Sigmoid colon (tissue), 4 donors: ENCODE measurements around the gene SULF2.

Source experiments
- CTCF ChIP-seq, 4 experiments: fragments of 450-650 bp in 3 of 4; fragments of 200-600 bp in 1 of 4; IDR thresholded peaks; one replicate each; pipeline ENCODE4 v1.5.1; 2016 to 2019; ENCODE audit warnings: antibody characterized with exemption in 4 of 4, mild to moderate bottlenecking in 3 of 4, moderate library complexity in 2 of 4
- EP300 ChIP-seq, 4 donors: sonication (generic); formaldehyde crosslinking; IDR thresholded peaks; one replicate each; pipeline ENCODE4 v1.6.1; 2017; ENCODE audit warnings: antibody characterized with exemption in 4 of 4
- POLR2A ChIP-seq, 2 donors: fragments of 450-650 bp; IDR thresholded peaks; one replicate each; pipeline ENCODE4 v1.6.1; 2016; ENCODE audit warnings: antibody characterized with exemption in 2 of 2, mild to moderate bottlenecking in 2 of 2, moderate library complexity in 2 of 2
- POLR2AphosphoS5 ChIP-seq, 4 donors: sonication (generic); formaldehyde crosslinking; IDR thresholded peaks; one replicate each; pipeline ENCODE4 v1.6.1; 2017; ENCODE audit warnings: antibody characterized with exemption in 4 of 4

GRCh38 chr20:47642118-47642517 is 143.2 kb downstream of the SULF2 start:
- no peak for TF ChIP-seq CTCF (IDR thresholded peaks at IDR 0.05)
- TF ChIP-seq EP300 (IDR thresholded peaks at IDR 0.05) = no peak
- no peak for TF ChIP-seq POLR2A (IDR thresholded peaks at IDR 0.05)
- TF ChIP-seq POLR2AphosphoS5 (IDR thresholded peaks at IDR 0.05) = no peak
